GM10266 (cell line): ENCODE measurements around the gene AKAP9.
"Not testable (repeated sequence)": the region's sequence is repeated elsewhere in the genome, so short reads cannot be mapped to it uniquely, and the experiment has no call there.

Source experiments
- DNase-seq: peaks from one replicate; pipeline ENCODE4 v3.0.0; 2012; ENCODE audit errors: extremely low spot score
- CTCF ChIP-seq: IDR thresholded peaks from 2 replicates; pipeline ENCODE4 v1.5.1; 2012; ENCODE audit warnings: mild to moderate bottlenecking, low read depth; ENCODE audit not compliant: control insufficient read depth, insufficient read depth; ENCODE audit errors: missing control alignments

AKAP9 gene

GRCh38 chr7:92013611-92014010 is 72.9 kb downstream of the AKAP9 start:
- no peak for TF ChIP-seq CTCF
- no peak for DNase-seq

- no peak for TF ChIP-seq CTCF
- no peak for DNase-seq
Observed at GRCh38 chr7:92020636-92021035, 80.0 kb downstream of the AKAP9 start.

- TF ChIP-seq CTCF = no peak
- DNase-seq = no peak
Observed at GRCh38 chr7:92025260-92025659, 84.6 kb downstream of the AKAP9 start.

GRCh38 chr7:92026635-92027034 is 86.0 kb downstream of the AKAP9 start:
- not testable (repeated sequence) for DNase-seq

GRCh38 chr7:92027128-92027527 is 86.5 kb downstream of the AKAP9 start:
- not testable (repeated sequence) for DNase-seq

- TF ChIP-seq CTCF = no peak
- DNase-seq = no peak
Observed at GRCh38 chr7:92028226-92028625, 87.6 kb downstream of the AKAP9 start.

- no peak for DNase-seq
- TF ChIP-seq CTCF = no peak
Observed at GRCh38 chr7:92028686-92029085, 88.0 kb downstream of the AKAP9 start.

- DNase-seq = no peak
- no peak for TF ChIP-seq CTCF
Observed at GRCh38 chr7:92034116-92034515, 93.5 kb downstream of the AKAP9 start.
